ENCODE measurements around the gene REV1.
"Not testable (repeated sequence)": the region's sequence is repeated elsewhere in the genome, so short reads cannot be mapped to it uniquely, and the experiment has no call there.

Gene REV1

DNA sequence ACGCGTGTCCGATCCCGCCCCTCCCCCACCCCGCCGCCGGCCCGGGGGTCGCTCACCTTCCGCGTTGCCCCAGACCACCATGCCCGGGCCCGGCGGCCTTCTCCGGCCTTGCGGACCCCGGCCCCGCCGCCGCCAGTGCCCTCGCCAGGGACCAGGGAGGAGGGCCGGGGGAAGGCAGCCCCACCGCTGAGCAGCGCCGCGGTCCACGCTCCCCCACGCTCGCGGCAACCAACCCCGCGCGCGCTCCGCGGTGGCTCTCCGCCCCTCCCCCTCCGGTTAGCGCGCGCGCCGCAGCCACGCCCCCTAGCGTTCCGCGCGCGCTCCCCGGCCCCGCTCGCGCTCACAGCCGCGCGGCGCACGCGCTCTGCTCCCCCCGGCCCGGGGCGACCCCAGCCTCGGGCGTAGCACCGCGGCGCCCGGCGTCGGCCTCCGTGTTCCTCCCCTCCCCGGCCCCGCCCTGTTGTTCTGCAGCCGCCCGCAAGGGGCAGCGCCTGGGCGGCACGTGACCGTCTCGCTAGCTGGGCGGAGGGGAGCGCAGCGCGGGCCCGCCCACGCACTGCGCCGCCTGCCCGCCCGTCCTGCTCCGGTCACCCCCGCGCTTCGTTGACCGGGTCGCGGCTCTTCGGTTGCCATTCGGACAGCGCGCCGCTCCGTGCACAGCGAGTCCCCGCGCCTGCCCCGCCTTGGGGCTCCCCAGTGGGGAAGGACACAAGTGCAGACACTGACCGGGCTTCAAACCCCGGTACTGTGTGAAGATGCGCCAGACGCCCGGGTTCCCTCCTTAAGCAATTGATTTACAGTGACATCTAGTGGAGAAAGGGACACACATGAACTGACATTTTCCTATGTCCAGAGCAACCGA lies at the start of gene REV1:
TSS of gene REV1 (minus strand) at position 257 of the 862 bp plus-strand sequence. CDS start 25,042 bp downstream, outside the sequence.
- peak; percentile 92 to 93 for DNase-seq

DNA sequence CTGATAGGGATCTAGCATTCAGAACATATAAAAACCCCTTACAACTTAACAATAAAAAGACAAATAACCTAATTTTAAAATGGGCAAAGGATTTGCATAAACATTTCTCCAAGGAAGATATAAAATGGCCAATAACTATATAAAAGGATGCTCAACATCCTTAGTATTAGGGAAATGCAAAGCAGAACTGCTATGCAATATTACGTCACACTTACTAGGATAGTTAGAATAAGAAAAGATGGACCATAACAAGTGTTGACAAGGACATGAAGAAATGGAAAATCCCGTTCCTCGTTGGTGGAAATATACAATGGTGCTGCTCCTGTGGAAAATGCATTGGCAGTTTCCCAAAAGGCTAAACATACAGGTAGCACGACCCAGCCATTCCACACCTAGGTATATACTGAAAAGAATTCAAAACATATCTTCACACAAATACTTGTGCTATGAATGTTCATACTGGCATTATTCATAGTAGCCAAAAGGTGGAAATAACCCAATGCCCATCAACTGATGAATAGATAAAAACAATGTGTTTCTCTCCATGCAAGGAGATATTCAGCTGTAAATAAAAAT lies 48.2 kb upstream of the REV1 start:
- no peak for DNase-seq

DNA sequence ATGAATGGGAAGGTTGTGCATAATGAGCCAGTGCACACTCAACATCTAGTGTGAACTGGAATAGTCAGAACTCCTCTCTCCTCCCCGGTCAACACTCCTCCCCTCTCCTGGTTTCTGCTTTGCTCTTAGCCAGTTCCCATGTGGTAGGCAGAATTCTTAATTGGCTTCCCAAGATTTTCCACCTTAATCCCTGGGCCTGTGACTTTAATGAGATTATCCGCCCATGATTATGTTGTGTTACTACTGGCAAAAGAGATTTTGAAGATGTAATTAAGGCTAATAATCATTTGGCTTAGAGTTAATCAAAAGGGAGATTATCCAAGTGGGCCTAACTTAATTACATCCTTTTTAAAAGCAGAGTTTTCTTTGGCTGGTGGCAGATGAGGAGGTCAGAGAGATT lies 34.2 kb upstream of the REV1 start:
- no peak for DNase-seq

DNA sequence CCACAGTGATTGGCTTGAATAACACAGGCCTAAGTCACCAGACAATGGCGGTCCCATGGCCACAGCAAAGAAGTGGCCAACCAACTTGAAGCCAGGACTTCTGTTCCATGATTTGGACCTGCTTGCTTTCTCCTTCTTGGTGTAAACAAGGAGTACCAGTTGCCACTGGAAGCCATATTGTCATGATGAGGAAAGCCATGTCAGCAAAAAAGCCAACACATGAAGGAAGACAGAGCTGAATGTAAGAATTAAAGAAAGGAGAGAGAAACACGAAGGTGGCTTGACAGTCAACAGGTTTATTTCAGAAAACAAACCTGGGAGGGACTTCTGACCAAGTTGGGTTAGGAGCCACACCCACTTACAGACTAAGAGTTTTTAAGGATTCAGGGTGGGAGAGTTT lies 32.3 kb upstream of the REV1 start:
- DNase-seq, result no peak

DNA sequence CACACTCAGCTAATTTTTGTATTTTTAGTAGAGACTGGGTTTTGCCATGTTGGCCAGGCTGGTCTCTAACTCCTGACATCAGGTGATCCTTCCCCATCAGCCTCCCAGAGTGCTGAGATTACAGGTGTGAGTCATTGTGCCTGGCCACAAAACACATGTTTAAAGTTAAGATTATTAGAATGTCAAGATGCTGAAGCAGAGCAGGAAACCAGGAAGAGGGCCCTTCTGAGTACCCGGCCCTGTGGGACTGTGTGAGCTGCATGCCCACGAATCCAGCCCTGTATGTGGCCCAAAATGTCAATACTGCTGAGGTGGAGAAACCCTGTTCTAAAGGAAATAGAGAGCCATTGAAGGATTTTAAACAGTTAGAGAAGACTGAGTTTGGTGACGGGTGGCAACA lies 31.0 kb upstream of the REV1 start:
- DNase-seq, result no peak

DNA sequence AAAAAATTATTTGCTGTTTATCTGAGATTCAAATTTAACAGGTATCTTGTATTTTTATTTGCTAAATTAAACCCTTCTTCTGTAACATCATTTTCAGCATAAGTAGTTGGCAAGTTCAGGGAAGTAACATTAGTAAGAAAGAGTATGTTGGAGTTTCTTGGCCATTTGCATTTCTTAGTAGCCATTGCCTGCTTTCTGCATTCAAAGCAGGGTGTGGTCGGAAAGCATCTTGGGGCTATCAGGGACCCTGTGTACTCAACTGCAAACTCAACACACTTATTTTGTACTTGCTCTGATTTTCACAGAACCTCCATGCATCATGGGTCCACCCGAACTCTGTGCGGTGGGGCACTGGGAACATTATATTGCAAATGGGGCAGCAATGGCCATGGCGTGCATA lies 30.4 kb upstream of the REV1 start:
- DNase-seq, result no peak

DNA sequence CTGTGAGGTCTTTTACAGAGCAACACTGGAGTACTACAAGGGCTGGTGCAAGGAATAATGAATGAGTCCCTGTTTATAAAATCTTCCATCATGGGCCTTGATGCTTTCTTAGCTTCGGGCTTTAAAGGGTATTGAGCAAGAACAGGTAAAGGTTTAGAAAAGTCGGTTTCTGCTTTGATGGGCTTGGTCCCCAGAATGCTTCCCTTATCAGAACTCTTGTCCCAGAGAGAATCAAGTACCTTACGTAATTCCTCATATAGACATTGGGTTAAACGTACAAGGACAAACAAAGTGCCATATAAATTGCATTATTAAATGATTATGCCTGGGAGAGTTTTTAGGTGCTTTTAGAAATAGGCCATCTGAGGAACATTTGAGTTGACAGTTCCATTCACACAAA lies 24.5 kb upstream of the REV1 start:
- no peak for DNase-seq

DNA sequence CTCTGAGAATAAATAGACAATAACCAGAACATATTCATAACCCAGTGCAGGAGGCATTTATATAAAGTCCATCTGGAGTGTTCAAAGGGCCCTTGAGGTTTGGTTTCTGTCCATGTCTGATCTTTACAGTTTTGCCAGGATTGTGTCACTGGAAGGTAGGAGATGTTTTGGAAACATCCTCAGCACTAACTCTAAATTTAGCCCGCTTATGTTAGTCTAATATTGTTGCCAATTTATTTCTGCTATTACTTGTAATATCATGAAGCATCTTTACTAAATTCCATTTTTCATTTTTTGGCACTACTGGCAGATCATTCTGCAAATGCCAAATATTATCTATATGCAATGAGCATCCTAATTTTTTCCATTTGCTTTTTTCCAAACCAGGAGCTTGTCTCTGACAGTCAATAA lies 22.4 kb upstream of the REV1 start:
- no peak for DNase-seq

DNA sequence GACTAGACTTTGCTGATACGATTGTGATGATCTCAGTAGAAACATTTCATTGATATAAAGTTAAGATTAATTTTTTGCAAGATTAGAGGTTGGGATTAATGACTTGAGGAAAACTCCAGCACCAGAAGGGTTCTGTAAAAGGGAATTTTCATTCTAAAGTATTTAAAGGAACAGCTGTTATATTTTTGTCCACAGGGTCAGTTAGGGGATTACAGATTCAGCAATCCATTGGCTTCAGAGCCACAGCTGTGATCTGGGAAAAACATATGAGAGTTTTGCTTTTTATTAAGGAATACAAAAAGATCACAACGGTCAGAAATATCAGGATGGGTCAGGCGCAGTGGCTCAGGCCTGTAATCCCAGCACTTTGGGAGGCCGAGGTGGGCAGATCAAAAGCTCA lies 19.6 kb upstream of the REV1 start:
- no peak for DNase-seq

DNA sequence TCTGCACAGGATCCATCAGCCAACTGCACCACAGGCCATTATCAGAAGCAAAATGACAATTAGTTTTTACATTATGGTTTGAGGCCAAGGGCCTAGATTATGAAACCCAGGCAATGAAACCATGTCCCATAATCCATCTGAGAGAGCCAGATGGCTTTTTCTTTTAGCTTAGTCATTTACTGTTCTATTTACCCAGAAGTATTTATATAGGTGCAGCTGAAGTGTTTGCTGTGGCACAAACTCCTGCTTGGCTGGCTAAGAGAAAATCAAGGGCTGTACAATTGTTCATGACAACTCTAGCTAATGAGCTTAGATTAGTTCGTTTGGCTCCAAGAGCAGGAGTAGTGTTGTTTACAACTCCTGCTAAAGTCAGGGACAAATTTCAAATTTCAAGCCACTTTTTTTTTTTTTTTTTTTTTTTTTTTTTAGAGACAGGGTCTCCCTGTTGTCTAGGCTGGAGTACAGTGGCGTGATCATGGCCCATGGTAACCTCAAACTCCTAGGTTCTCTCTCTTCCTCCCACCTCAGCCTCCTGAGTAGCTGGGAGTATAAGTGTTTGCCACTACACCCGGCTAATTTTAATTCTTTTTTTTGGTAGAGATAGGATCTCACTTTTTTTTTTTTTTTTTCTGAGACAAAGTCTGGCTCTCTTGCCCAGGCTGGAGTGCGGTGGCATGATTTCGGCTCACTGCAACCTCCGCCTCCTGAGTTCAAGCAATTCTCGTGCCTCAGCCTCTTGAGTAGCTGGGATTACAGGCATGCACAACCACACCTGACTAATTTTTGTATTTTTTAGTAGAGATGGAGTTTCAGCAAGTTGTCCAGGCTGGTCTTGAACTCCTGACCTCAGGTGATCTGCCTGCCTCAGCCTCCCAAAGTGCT lies 18.4 kb upstream of the REV1 start:
- DNase-seq, result no peak

DNA sequence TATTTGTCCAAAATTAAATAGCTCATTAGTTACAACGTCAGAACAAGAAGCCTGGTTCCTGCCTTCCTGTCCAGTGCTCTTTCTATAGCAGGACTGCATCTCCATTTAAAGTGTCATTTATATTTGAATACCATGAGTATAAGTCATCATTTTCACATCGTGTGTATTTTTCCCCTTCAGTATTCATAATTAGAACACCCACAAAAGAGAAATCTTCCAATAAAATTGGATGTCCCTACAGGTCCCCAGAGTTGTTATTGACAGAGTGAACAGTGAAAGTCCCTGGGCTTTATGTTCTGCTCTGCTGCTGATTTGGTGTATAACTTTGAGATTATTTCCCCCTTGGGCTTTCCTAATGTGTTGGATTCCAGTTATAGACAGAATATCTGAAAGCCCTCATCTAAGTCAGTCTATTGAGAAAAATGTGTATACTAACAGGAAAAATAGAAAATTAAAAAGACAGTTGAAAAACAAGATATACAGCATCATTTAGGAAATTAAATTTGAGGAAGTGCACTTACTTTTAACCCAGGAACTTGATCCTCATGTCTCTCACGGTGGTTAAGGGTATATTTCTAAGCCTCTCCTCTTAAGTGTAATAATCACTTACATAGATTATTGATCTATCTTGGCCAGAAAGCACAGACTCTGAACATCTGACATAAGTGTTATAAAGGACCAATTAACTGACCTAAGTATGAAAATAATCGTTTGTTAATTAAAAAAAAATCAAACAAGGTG lies 15.2 kb upstream of the REV1 start:
- no peak for DNase-seq

DNA sequence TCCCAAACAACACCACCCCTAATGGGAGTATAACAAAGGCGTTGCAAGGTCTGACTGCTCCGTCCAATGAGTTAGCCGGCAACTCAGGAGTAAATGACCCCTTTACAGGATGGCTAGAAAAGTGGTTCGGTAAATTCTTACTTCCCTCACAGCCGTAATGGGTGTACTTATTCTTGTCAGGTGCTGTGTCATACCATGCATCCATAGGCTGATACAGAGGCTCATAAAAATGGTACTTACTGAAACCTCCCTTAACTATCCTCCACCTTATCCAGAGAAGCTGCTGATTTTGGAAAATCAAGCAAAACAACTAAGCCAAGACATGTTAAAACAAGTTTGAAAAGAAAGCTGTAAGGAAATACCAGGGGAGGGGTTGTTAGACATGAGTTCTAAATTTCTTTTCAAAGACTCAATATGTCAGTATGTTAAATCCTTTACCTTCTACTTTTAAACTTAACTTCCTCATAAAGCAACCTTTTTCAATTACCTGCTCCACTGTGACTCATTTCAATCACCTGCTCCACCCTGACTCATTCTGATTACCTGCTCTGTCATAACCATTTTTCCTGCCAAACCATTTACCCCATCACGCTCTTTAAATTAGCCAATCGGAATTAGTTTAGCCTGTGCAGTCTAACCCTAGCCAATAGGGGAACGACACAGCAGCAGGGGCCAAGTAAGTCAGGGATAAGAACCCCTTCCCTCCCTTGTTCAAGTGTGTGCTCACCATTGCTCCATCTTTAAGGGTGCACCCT lies 14.0 kb upstream of the REV1 start:
- DNase-seq, result not testable (repeated sequence)

DNA sequence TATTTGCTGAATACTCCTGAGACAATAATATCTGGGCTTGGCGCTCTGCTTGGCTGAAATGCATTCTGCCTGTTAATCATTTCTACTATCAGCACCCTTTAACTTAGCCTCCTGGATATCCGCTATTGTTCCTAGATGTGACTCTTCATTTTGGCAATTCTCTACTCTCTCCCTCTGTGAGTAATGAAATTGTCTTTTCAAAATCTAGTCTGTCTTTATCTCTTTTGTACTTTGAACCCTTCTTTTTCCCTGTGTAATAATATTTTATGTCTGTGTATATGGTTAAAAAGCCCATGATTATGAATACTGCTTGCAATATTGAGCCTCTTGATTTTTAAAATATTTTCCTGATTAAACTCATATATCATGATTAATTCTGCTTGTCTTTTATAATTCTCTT lies 6.2 kb upstream of the REV1 start:
- no peak for DNase-seq

DNA sequence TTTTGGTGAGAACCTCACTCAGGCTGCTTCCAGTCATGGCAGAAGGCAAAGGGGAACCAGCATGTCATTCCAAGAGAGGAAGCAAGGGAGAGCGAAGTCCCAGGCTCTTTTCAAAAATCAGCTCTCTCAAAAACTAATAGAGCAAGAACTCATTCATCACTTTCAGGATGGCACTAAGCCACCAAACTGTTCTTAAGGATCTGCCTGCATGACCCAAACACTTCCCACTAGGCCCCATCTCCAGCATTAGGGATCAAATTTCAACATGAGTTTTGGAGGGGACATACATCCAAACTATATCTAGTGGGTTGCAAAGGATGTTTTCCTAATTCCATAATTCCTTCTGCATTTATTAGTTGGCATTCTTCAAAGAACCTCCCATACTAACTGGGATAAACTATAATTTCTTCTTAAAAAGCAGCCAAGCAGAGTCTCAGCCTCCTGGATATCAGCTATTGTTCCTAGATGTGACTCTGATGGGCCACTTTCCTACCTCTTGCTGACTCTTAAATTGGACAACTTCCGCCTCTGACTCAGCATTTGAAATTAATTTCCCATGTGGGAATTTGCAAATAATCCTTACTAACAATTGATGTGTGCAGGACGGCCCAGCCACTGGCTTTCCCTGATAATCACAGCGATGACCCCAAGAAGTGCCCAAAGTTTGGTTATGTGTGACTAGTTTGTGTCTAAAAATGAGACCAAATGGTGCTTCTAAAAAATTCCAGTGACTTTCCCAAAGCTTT lies 5.5 kb upstream of the REV1 start:
- no peak for DNase-seq

DNA sequence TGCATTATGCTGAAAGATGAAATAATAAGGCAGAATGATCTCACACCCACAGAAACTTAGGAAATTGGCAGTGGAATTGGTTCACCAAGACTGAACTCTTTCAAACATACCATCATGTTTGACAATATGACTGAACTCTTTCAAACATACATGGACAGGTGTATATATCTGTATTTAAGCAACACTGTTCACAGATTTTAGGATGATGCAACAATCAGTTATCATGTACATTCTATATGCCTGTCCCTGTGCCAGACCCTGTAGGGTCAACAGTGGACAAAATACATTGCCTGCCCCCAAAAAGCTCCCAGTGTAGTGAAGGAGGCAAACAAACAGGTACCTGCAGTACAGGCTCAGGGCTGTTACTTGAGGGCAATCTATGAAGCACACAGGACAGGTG lies 2.9 kb upstream of the REV1 start:
- no peak for DNase-seq

DNA sequence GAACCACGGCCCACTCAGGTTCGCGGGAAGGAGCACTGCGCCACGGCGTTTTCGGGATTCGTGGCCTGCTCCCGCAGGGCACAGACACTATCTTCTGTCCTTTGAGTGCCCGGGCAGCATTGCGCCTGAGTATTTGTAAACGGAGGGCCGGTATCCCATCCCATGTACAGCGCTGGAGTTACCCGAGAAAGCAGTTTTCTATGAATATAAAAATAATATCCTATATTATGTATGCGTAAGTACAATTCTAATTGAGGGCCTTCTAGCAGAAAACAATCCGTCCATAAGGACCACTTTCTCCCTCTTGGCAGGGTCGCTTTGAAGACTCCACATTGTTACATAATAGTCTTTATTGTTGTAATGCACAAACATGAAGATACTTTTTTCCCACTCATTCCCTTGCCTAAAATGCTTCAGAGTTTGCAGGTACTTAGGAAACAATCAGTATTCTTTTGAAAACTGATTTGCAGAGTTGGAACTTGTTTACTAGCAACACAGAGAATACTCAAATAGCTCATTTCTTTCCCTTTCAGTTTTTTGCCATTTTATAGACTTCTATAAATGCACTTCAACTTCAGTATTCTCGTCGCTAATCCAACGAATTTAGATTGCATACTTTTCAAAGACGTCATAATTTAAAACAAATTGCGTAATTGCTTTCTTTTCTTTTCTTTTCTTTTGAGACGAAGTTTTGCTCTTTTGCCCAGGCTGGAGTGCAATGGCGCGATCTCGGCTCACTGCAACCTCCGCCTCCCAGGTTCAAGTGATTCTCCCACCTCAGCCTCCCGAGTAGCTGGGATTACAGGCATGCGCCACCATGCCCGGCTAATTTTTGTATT lies 1.0 kb upstream of the REV1 start:
- peak in 1 of 2 experiments; percentile 52 for DNase-seq

DNA sequence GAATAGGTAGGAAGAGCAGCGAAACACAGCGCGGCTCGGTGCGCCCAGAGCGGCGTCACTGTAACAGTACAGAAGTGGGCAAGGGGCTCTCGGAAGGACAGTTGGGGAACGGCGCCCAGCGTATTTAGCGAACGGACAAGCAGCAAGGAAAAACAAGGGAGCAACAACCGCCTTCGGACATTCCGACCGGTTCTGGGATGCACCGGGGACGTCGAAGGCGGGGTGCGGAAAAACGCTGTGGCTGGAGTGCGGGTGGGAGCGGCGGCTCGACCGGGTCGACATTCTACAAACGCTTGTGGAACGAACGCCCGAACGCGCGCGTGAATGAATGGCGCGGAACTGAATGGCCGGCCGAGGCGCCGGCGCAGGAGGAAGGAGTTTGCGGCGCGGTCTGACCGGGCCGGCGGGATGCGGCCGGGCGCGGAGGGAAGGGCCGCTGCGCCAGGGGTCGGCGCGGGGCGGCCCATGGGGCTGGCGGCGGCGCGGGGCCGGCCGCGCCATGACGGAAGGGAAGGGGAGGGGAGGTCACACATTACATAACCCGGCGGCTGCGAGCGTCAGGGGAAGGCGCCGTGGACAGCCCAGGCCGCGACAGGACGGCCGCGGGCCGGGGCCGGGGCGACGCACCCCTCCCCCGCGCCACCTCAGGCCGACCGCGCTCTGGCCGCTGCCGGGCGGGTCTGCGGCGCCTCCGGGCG lies 605 bp downstream of the REV1 start:
- DNase-seq, result peak; percentile 15 to 44

DNA sequence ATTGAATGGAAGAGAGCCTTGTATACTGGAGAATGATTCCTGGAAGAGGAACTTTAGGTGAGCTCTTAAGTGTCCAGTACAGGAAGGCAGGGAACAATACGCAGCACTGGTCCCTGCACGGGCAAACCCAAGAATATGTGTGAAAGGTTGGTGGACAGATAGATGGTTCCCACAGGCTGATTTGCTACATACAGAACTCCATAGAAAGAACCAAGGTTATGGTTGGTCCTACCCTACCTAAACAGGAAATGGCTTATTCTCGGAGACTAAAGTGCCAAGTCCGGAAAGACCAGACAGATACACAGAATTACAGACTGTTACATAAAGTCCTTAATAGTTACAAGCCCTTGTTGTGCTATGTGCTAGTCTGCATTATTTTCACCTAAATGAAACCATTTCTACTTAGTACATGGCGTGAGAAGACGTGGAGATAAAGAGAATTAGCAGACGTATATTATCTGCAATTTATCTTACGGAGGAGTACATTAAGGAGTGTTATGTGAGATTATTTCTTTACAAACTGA lies 1.2 kb downstream of the REV1 start:
- peak; percentile 44 to 57 for DNase-seq

DNA sequence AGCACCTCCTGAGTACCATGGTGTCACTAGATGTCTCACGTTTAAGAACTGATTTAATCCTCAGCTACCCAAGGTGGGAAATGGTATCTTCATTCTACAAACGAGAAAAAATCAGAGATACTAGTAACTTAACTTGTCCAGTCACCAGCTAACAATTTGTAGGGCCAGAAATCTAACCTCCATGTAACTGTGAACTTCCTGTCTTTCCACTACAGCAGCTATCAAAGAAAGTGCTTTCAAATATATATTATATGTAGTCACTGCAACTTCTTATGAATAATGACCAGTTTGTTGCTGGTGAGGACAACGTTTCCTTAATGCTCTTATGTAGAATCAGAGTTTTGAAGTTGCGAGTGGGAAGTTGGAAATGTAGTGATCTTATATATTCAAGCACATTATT lies 1.9 kb downstream of the REV1 start:
- no peak for DNase-seq

DNA sequence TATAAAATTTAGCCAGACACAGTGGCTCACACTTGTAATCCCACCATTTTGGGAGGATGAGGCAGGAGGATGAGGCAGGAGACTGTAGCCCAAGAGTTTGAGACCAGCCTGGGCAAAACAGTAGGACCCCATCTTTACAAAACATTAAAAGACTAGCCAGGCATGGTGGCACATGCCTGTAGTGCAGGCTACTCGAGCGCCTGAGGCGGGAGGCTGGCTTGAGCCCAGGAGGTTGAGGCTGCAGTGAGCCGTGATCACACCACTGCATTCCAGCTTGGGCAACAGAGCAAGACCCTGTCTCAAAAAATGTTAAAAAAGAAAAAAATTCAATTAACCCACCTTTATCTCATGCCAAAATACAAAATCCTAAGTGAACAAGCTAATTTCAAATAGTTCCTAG lies 4.0 kb downstream of the REV1 start:
- DNase-seq, result no peak

Data from Kasumi-1 (cell line).